ENCODE measurements around the gene SSBP4. TPM values are rescaled to one million over a fixed set of nuclear protein-coding genes. Genes with fewer than 3 reads are reported as not detected.

Gene SSBP4
- total RNA-seq, 1 experiment from 2014 or later: 46.2 TPM

DNA sequence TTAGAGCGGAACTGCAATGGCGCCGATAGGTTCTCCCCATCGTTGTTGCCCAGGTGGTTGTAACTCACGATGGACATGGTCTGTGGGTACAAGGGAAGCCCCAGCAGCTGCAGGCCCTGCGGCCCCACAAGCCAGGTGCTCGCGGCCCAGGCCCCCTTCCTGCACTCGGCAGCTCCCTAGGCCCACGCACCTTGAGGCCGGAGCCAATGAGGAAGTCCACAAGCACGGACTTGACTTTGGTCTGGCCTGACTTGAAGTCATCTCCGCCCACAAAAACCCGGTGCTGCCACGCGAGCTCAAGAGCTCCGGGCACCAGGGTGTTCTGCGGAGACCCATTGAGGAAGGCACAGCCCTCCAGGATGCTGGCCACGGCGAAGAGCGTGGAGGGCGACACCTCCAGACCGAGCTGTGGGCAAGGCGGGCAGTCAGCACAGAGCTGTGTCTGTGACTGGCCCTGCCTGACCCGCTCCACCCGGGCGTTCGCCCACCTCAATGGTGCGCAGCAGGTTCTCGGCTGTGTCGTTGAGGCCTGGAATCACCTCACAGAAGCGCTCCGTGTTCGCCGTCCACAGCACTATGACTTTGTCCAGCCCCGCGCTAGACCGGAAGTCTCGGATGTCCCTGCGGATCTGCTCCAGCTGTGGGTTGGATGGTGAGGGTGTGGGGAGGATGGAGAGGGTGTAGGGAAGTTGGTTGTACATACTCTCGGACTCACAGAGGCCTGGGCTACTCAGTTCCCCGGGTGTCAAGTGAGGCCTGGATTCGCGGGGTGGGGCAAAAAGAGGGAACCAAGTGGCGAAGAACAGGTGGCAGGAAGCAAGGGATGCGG lies 16.9 kb downstream of the SSBP4 start:
- CTCF ChIA-PET: no interaction called here
- TF ChIP-seq, protein P1, sequence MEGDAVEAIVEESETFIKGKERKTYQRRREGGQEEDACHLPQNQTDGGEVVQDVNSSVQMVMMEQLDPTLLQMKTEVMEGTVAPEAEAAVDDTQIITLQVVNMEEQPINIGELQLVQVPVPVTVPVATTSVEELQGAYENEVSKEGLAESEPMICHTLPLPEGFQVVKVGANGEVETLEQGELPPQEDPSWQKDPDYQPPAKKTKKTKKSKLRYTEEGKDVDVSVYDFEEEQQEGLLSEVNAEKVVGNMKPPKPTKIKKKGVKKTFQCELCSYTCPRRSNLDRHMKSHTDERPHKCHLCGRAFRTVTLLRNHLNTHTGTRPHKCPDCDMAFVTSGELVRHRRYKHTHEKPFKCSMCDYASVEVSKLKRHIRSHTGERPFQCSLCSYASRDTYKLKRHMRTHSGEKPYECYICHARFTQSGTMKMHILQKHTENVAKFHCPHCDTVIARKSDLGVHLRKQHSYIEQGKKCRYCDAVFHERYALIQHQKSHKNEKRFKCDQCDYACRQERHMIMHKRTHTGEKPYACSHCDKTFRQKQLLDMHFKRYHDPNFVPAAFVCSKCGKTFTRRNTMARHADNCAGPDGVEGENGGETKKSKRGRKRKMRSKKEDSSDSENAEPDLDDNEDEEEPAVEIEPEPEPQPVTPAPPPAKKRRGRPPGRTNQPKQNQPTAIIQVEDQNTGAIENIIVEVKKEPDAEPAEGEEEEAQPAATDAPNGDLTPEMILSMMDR (IDR thresholded peaks at IDR 0.05; ENCODE audit: insufficient read depth in 1 of 2, low read depth in 1 of 2, low read length in 1 of 2, severe bottlenecking in 1 of 2, unreplicated experiment in 1 of 2): no peak
- POLR2A ChIA-PET: interaction anchor here (0.5 kb wide), 1 partner anchor 16 kb away, joined by 4 read pairs; no protein-coding TSS in a partner anchor
- Histone ChIP-seq H3K27me3 (replicated peaks; ENCODE audit: control insufficient read depth, insufficient read depth, low read length) (no peaks in the 10 kb centered on the region), H3K9me3 (no peaks in the 10 kb centered on the region), H3K4me3 (ENCODE audit: low read depth, low read length) (no peak overlapping the region), H3K36me3 (ENCODE audit: control insufficient read depth, insufficient read depth, low read length) (no peaks in the 10 kb centered on the region; the same call in 1 of the 2 replicates), H3K4me1 (peaks cover 10% of the 10 kb centered on the region)
- Mint-ChIP-seq H3K27ac (ENCODE audit: unreplicated experiment) (no peak overlapping the region), H3K4me3 (ENCODE audit: unreplicated experiment) (peak overlapping the region; percentile 62), H3K27me3 (ENCODE audit: insufficient read depth, unreplicated experiment) (no peaks in the 10 kb centered on the region), H3K9me3 (ENCODE audit: unreplicated experiment) (no peaks in the 10 kb centered on the region), H3K4me1 (ENCODE audit: low read depth, unreplicated experiment) (peaks cover 10% of the 10 kb centered on the region), H3K36me3 (ENCODE audit: insufficient read depth, unreplicated experiment) (peaks cover 40% of the 10 kb centered on the region)
- no TSS peak for BruUV-seq (replicated peaks)
- no peak for DNase-seq
- intact Hi-C loops (cut with micrococcal nuclease; ENCODE audit: unreplicated experiment): no loop called here

DNA sequence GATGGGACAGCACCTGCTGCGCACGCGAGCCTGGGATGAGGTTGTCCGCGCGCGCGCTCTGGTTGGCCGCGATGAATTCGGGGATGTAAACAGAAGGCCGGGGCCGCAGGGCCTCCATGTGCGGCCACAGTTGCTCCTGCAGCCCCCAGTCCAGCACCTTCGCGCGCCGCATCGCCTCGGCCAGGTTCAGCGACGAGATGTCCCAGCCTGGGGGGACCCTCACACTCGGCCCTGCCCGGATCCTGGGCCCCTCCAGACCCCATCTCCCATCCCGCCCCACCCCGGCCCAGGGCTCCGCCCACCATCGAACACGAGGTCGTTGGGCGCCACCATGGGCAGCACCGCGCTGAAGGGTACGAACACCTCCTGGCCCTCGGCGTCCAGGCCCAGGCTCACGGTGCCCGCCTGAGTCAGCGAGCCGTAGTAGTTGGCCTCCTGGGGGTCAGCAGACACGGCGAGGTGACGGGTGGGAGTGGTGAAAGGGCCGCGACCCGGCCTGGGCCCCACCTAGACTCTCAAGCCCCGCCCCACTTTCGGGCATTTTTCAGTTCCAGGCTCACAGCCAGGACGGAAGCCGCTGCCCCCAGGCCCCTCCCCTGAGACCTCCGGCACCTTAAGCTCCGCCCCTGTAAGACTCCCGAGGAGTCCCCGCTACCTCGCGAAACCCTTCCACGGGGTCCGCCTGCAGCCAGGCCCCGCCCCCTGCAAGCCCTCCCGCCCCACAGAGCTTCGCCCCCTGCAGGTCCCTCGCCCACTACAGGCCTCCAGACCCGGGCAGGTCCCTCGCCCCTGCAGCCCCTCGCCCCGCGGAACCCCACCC lies 17.7 kb downstream of the SSBP4 start:
- TF ChIP-seq, protein P1 (IDR thresholded peaks at IDR 0.05; ENCODE audit: insufficient read depth in 1 of 2, low read depth in 1 of 2, low read length in 1 of 2, severe bottlenecking in 1 of 2, unreplicated experiment in 1 of 2): no peak
- H3K27ac Mint-ChIP-seq (ENCODE audit: unreplicated experiment): no peak overlapping the region
- Histone ChIP-seq H3K36me3 (ENCODE audit: control insufficient read depth, insufficient read depth, low read length) (no peaks in the 10 kb centered on the region; the same call in 1 of the 2 replicates), H3K9me3 (no peaks in the 10 kb centered on the region), H3K4me1 (peaks cover 10% of the 10 kb centered on the region), H3K4me3 (ENCODE audit: low read depth, low read length) (peak overlapping the region; percentile 75), H3K27me3 (replicated peaks; ENCODE audit: control insufficient read depth, insufficient read depth, low read length) (no peaks in the 10 kb centered on the region)
- ChIA-PET CTCF (interaction anchor here (0.7 to 0.9 kb wide), 2 partner anchors 15 to 114 kb away, joined by 3 read pairs; partner anchors contain the start of gene LSM4), POLR2A (no interaction called here)
- peaks cover under 1% of the 10 kb centered on the region for H3K9me3 Mint-ChIP-seq (ENCODE audit: unreplicated experiment)
- H3K4me3 Mint-ChIP-seq (ENCODE audit: unreplicated experiment): peak overlapping the region; percentile 78
- no peaks in the 10 kb centered on the region for H3K27me3 Mint-ChIP-seq (ENCODE audit: insufficient read depth, unreplicated experiment)
- H3K36me3 Mint-ChIP-seq (ENCODE audit: insufficient read depth, unreplicated experiment): peaks cover 41% of the 10 kb centered on the region
- intact Hi-C loops (cut with micrococcal nuclease; ENCODE audit: unreplicated experiment): no loop called here
- H3K4me1 Mint-ChIP-seq (ENCODE audit: low read depth, unreplicated experiment): peaks cover 10% of the 10 kb centered on the region
- no TSS peak for BruUV-seq (replicated peaks)
- DNase-seq: peak; percentile 50 to 73

Data from Caco-2 (cell line).